SK-N-SH treated with all-trans-retinoic acid at 6 μM for 48 hours (cell line): ENCODE results near the gene RNF207.

ENCODE experiments used
- ATAC-seq: fragments of 200-7000 bp; cut with Tn5 transposase; 3 replicates; pipeline ENCODE4 v1.9.1; 2020; ENCODE audit warnings: mild to moderate bottlenecking, moderate library complexity
- ARNTL ChIP-seq: fragments of 450-650 bp; formaldehyde crosslinking; IDR thresholded peaks from 2 replicates; pipeline ENCODE4 v1.5.0; 2020; ENCODE audit warnings: low read depth, mild to moderate bottlenecking, moderate library complexity, borderline replicate concordance
- CREB5 ChIP-seq: fragments of 250-450 bp; sonication (Bioruptor Pico); IDR thresholded peaks from 2 replicates; pipeline ENCODE4 v1.5.1; 2020; ENCODE audit warnings: low read depth, mild to moderate bottlenecking, moderate library complexity
- CSRNP3 ChIP-seq: fragments of 250-450 bp; sonication (Bioruptor Pico); IDR thresholded peaks from 2 replicates; pipeline ENCODE4 v1.5.1; 2021; ENCODE audit warnings: mild to moderate bottlenecking, moderate library complexity
- ESRRG ChIP-seq: fragments of 250-450 bp; sonication (Bioruptor Pico); IDR thresholded peaks from 2 replicates; pipeline ENCODE4 v1.6.1; 2021; ENCODE audit warnings: mild to moderate bottlenecking
- GLIS3 ChIP-seq: fragments of 250-450 bp; sonication (Bioruptor Pico); IDR thresholded peaks from 2 replicates; pipeline ENCODE4 v1.5.0; 2020; ENCODE audit warnings: mild to moderate bottlenecking, moderate library complexity
- ISL1 ChIP-seq: fragments of 250-450 bp; sonication (Bioruptor Pico); IDR thresholded peaks from 2 replicates; pipeline ENCODE4 v2.1.2; 2022; ENCODE audit warnings: mild to moderate bottlenecking, moderate library complexity
- OSR1 ChIP-seq: fragments of 250-450 bp; sonication (Bioruptor Pico); IDR thresholded peaks from 2 replicates; pipeline ENCODE4 v1.8.0; 2022; ENCODE audit warnings: moderate library complexity, mild to moderate bottlenecking, inconsistent platforms
- POU6F1 ChIP-seq: fragments of 250-450 bp; sonication (Bioruptor Pico); IDR thresholded peaks from 2 replicates; pipeline ENCODE4 v1.8.0; 2021; ENCODE audit warnings: low read depth, mild to moderate bottlenecking, moderate library complexity, borderline replicate concordance
- RARB ChIP-seq: fragments of 250-450 bp; sonication (Bioruptor Pico); IDR thresholded peaks from 2 replicates; pipeline ENCODE4 v1.8.0; 2021; ENCODE audit warnings: mild to moderate bottlenecking, moderate library complexity
- TCF4 ChIP-seq: fragments of 250-450 bp; sonication (Bioruptor Pico); IDR thresholded peaks from 2 replicates; pipeline ENCODE4 v1.8.0; 2021; ENCODE audit warnings: mild to moderate bottlenecking, moderate library complexity, borderline replicate concordance
- TOX ChIP-seq: fragments of 250-450 bp; sonication (Bioruptor Pico); IDR thresholded peaks from 2 replicates; pipeline ENCODE4 v1.8.0; 2021; ENCODE audit warnings: mild to moderate bottlenecking, moderate library complexity, borderline replicate concordance
- ZC3H10 ChIP-seq: fragments of 250-450 bp; sonication (Bioruptor Pico); IDR thresholded peaks from 2 replicates; pipeline ENCODE4 v1.5.1; 2021; ENCODE audit warnings: mild to moderate bottlenecking, moderate library complexity
- ZFP3 ChIP-seq: fragments of 250-450 bp; sonication (Bioruptor Pico); IDR thresholded peaks from 2 replicates; pipeline ENCODE4 v1.5.0; 2020; ENCODE audit warnings: mild to moderate bottlenecking, moderate library complexity
- ZNF70 ChIP-seq: fragments of 450-650 bp; formaldehyde crosslinking; IDR thresholded peaks from 2 replicates; pipeline ENCODE4 v1.5.0; 2020; ENCODE audit warnings: mild to moderate bottlenecking, moderate library complexity
- TF ChIP-seq, protein P1 (sequence below): fragments of 250-450 bp; sonication (Bioruptor Pico); IDR thresholded peaks from 2 replicates; pipeline ENCODE4 v1.8.0; 2020; ENCODE audit warnings: mild to moderate bottlenecking, moderate library complexity, borderline replicate concordance
- TF ChIP-seq, protein P2 (sequence below): fragments of 250-450 bp; sonication (Bioruptor Pico); IDR thresholded peaks from 2 replicates; pipeline ENCODE4 v1.5.0; 2020; ENCODE audit warnings: mild to moderate bottlenecking, moderate library complexity

RNF207 gene

GRCh38 chr1:6243053-6243834, 37.3 kb downstream of the RNF207 start:
- TF ChIP-seq OSR1 (CRISPR knock-in tag) (no peak), ISL1 (CRISPR knock-in tag) (no peak), ESRRG (CRISPR knock-in tag) (no peak), TOX (CRISPR knock-in tag) (no peak), CREB5 (no peak), ZC3H10 (CRISPR knock-in tag) (no peak), ARNTL (CRISPR knock-in tag) (no peak), ZFP3 (no peak), TCF4 (CRISPR knock-in tag) (no peak), POU6F1 (CRISPR knock-in tag) (no peak), RARB (CRISPR knock-in tag) (no peak), CSRNP3 (no peak), GLIS3 (CRISPR knock-in tag) (no peak)
- TF ChIP-seq, all 23 proteins: peak for 0

GRCh38 chr1:6243993-6244392, 38.1 kb downstream of the RNF207 start, which contains the start of gene HES3:
HES3 (plus strand) TSS chr1:6244179; CDS start chr1:6244366, 187 bp downstream.
- no peak for TF ChIP-seq ZFP3
- TF ChIP-seq TCF4 (CRISPR knock-in tag) = no peak
- no peak for TF ChIP-seq ZNF70 (CRISPR knock-in tag)
- TF ChIP-seq, protein P1, sequence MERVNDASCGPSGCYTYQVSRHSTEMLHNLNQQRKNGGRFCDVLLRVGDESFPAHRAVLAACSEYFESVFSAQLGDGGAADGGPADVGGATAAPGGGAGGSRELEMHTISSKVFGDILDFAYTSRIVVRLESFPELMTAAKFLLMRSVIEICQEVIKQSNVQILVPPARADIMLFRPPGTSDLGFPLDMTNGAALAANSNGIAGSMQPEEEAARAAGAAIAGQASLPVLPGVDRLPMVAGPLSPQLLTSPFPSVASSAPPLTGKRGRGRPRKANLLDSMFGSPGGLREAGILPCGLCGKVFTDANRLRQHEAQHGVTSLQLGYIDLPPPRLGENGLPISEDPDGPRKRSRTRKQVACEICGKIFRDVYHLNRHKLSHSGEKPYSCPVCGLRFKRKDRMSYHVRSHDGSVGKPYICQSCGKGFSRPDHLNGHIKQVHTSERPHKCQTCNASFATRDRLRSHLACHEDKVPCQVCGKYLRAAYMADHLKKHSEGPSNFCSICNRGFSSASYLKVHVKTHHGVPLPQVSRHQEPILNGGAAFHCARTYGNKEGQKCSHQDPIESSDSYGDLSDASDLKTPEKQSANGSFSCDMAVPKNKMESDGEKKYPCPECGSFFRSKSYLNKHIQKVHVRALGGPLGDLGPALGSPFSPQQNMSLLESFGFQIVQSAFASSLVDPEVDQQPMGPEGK (CRISPR knock-in tag) = no peak
- no peak for TF ChIP-seq GLIS3 (CRISPR knock-in tag)
- no peak for TF ChIP-seq POU6F1 (CRISPR knock-in tag)
- no peak for TF ChIP-seq ZC3H10 (CRISPR knock-in tag)
- TF ChIP-seq TOX (CRISPR knock-in tag) = no peak
- TF ChIP-seq, protein P2, sequence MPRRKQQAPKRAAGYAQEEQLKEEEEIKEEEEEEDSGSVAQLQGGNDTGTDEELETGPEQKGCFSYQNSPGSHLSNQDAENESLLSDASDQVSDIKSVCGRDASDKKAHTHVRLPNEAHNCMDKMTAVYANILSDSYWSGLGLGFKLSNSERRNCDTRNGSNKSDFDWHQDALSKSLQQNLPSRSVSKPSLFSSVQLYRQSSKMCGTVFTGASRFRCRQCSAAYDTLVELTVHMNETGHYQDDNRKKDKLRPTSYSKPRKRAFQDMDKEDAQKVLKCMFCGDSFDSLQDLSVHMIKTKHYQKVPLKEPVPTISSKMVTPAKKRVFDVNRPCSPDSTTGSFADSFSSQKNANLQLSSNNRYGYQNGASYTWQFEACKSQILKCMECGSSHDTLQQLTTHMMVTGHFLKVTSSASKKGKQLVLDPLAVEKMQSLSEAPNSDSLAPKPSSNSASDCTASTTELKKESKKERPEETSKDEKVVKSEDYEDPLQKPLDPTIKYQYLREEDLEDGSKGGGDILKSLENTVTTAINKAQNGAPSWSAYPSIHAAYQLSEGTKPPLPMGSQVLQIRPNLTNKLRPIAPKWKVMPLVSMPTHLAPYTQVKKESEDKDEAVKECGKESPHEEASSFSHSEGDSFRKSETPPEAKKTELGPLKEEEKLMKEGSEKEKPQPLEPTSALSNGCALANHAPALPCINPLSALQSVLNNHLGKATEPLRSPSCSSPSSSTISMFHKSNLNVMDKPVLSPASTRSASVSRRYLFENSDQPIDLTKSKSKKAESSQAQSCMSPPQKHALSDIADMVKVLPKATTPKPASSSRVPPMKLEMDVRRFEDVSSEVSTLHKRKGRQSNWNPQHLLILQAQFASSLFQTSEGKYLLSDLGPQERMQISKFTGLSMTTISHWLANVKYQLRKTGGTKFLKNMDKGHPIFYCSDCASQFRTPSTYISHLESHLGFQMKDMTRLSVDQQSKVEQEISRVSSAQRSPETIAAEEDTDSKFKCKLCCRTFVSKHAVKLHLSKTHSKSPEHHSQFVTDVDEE (CRISPR knock-in tag) = no peak
- no peak for ATAC-seq

More at GRCh38 chr1:6243053-6243834, 37.3 kb downstream of the RNF207 start:
- ATAC-seq = no peak
